ENCODE results near the gene KIAA0232.

Gene KIAA0232

GRCh38 chr4:6848717-6849305, 66.3 kb downstream of the KIAA0232 start:
- ATAC-seq (ENCODE audit: low read depth) = no peak
- no peaks in the 10 kb centered on the region for H3K4me1 ChIP-seq (ENCODE audit: insufficient read depth, poor library complexity, severe bottlenecking)
- H3K27ac ChIP-seq (ENCODE audit: poor library complexity, severe bottlenecking) = no peak overlapping the region
- no peak for TF ChIP-seq CTCF (IDR thresholded peaks at IDR 0.05; ENCODE audit: poor library complexity, severe bottlenecking)
- DNase-seq (ENCODE audit: low spot score) = no peak
- H3K4me3 ChIP-seq (ENCODE audit: severe bottlenecking) = no peak overlapping the region
- no peaks in the 10 kb centered on the region for H3K27me3 ChIP-seq (ENCODE audit: insufficient read depth, poor library complexity, severe bottlenecking)
- H3K9me3 ChIP-seq (ENCODE audit: severe bottlenecking) = no peaks in the 10 kb centered on the region
- peaks cover 22% of the 10 kb centered on the region for H3K36me3 ChIP-seq (ENCODE audit: low read depth)

- no peak overlapping the region for H3K27ac ChIP-seq (ENCODE audit: poor library complexity, severe bottlenecking)
- no peak for TF ChIP-seq CTCF (IDR thresholded peaks at IDR 0.05; ENCODE audit: poor library complexity, severe bottlenecking)
- no peak for DNase-seq (ENCODE audit: low spot score)
- no peak for ATAC-seq (ENCODE audit: low read depth)
- H3K36me3 ChIP-seq (ENCODE audit: low read depth) = peaks cover 18% of the 10 kb centered on the region
- H3K27me3 ChIP-seq (ENCODE audit: insufficient read depth, poor library complexity, severe bottlenecking) = no peaks in the 10 kb centered on the region
- H3K4me1 ChIP-seq (ENCODE audit: insufficient read depth, poor library complexity, severe bottlenecking) = no peaks in the 10 kb centered on the region
- no peak overlapping the region for H3K4me3 ChIP-seq (ENCODE audit: severe bottlenecking)
- no peaks in the 10 kb centered on the region for H3K9me3 ChIP-seq (ENCODE audit: severe bottlenecking)
Measured at GRCh38 chr4:6849691-6850090, 67.2 kb downstream of the KIAA0232 start.

GRCh38 chr4:6851431-6851830, 68.9 kb downstream of the KIAA0232 start:
- Histone ChIP-seq H3K27ac (ENCODE audit: poor library complexity, severe bottlenecking) (no peak overlapping the region), H3K36me3 (ENCODE audit: low read depth) (peaks cover 16% of the 10 kb centered on the region), H3K4me3 (ENCODE audit: severe bottlenecking) (no peak overlapping the region), H3K4me1 (ENCODE audit: insufficient read depth, poor library complexity, severe bottlenecking) (no peaks in the 10 kb centered on the region), H3K27me3 (ENCODE audit: insufficient read depth, poor library complexity, severe bottlenecking) (no peaks in the 10 kb centered on the region), H3K9me3 (ENCODE audit: severe bottlenecking) (no peaks in the 10 kb centered on the region)
- DNase-seq (ENCODE audit: low spot score) = no peak
- no peak for TF ChIP-seq CTCF (IDR thresholded peaks at IDR 0.05; ENCODE audit: poor library complexity, severe bottlenecking)
- ATAC-seq (ENCODE audit: low read depth) = no peak

- DNase-seq (ENCODE audit: low spot score) (no peak), ATAC-seq (ENCODE audit: low read depth) (no peak)
- no peak for TF ChIP-seq CTCF (IDR thresholded peaks at IDR 0.05; ENCODE audit: poor library complexity, severe bottlenecking)
- H3K36me3 ChIP-seq (ENCODE audit: low read depth) = peaks cover 21% of the 10 kb centered on the region
- no peak overlapping the region for H3K4me3 ChIP-seq (ENCODE audit: severe bottlenecking)
- H3K27me3 ChIP-seq (ENCODE audit: insufficient read depth, poor library complexity, severe bottlenecking) = no peaks in the 10 kb centered on the region
- no peak overlapping the region for H3K27ac ChIP-seq (ENCODE audit: poor library complexity, severe bottlenecking)
- H3K9me3 ChIP-seq (ENCODE audit: severe bottlenecking) = no peaks in the 10 kb centered on the region
- no peaks in the 10 kb centered on the region for H3K4me1 ChIP-seq (ENCODE audit: insufficient read depth, poor library complexity, severe bottlenecking)
Measured at GRCh38 chr4:6851962-6852361, 69.4 kb downstream of the KIAA0232 start.

- Histone ChIP-seq H3K36me3 (ENCODE audit: low read depth) (peaks cover 27% of the 10 kb centered on the region), H3K27me3 (ENCODE audit: insufficient read depth, poor library complexity, severe bottlenecking) (no peaks in the 10 kb centered on the region), H3K4me1 (ENCODE audit: insufficient read depth, poor library complexity, severe bottlenecking) (no peaks in the 10 kb centered on the region), H3K27ac (ENCODE audit: poor library complexity, severe bottlenecking) (no peak overlapping the region), H3K4me3 (ENCODE audit: severe bottlenecking) (no peak overlapping the region), H3K9me3 (ENCODE audit: severe bottlenecking) (no peaks in the 10 kb centered on the region)
- TF ChIP-seq CTCF (IDR thresholded peaks at IDR 0.05; ENCODE audit: poor library complexity, severe bottlenecking) = no peak
- ATAC-seq (ENCODE audit: low read depth) (no peak), DNase-seq (ENCODE audit: low spot score) (no peak)
Measured at GRCh38 chr4:6852582-6852981, 70.1 kb downstream of the KIAA0232 start.

Measured in RWPE2 (cell line).